H9 (cell line): ENCODE results near the gene DCAF17. TPM values are rescaled to one million over a fixed set of nuclear protein-coding genes. Genes with fewer than 3 reads are reported as not detected.

Source experiments
- DNase-seq: peaks from one replicate; pipeline ENCODE4 v3.0.0-alpha.2; 2017
- H2AFZ ChIP-seq: one replicate; pipeline ENCODE4 v1.6.1; 2013; ENCODE audit warnings: mild to moderate bottlenecking, low read length, control low read depth, moderate library complexity
- H2AK5ac ChIP-seq: 2 replicates; pipeline ENCODE4 v1.6.1; 2013; ENCODE audit warnings: low read length, control low read depth, mixed read lengths; ENCODE audit not compliant: insufficient read length
- H2BK120ac ChIP-seq: one replicate; pipeline ENCODE4 v1.6.1; 2013; ENCODE audit warnings: low read depth, mild to moderate bottlenecking, low read length, control low read depth, inconsistent platforms; ENCODE audit not compliant: poor library complexity, severe bottlenecking
- H2BK12ac ChIP-seq: 2 replicates; pipeline ENCODE4 v1.6.1; 2013; ENCODE audit warnings: low read length, control low read depth, mixed read lengths, low read depth; ENCODE audit not compliant: insufficient read length
- H2BK15ac ChIP-seq: 2 replicates; pipeline ENCODE4 v1.6.1; 2013; ENCODE audit warnings: low read depth, low read length, control low read depth
- H2BK20ac ChIP-seq: one replicate; pipeline ENCODE4 v1.6.1; 2013; ENCODE audit warnings: low read depth, mild to moderate bottlenecking, low read length, control low read depth, inconsistent platforms; ENCODE audit not compliant: poor library complexity, severe bottlenecking
- H2BK5ac ChIP-seq: 2 replicates; pipeline ENCODE4 v1.6.1; 2013; ENCODE audit warnings: low read length, control low read depth, mixed read lengths; ENCODE audit not compliant: insufficient read length
- H3K14ac ChIP-seq: 2 replicates; pipeline ENCODE4 v1.6.1; 2013; ENCODE audit warnings: low read length, control low read depth; ENCODE audit not compliant: insufficient read depth
- H3K18ac ChIP-seq: 2 replicates; pipeline ENCODE4 v1.6.1; 2013; ENCODE audit warnings: low read depth, mild to moderate bottlenecking, mixed read lengths, low read length, control low read depth; ENCODE audit not compliant: insufficient read length
- H3K23ac ChIP-seq: 2 replicates; pipeline ENCODE4 v1.6.1; 2013; ENCODE audit warnings: low read length, control low read depth, mixed read lengths, low read depth; ENCODE audit not compliant: insufficient read length
- H3K23me2 ChIP-seq: 2 replicates; pipeline ENCODE4 v1.6.1; 2013; ENCODE audit warnings: low read depth, mild to moderate bottlenecking, mixed read lengths, low read length, control low read depth; ENCODE audit not compliant: insufficient read length, poor library complexity, severe bottlenecking
- H3K27ac ChIP-seq: 2 replicates; pipeline ENCODE4 v1.5.1; 2013; ENCODE audit warnings: low read length, control low read depth, mixed read lengths, low read depth; ENCODE audit not compliant: insufficient read length
- H3K27me3 ChIP-seq: 2 replicates; pipeline ENCODE4 v1.6.1; 2013; ENCODE audit warnings: low read length, control low read depth, inconsistent platforms; ENCODE audit not compliant: insufficient read depth
- H3K4ac ChIP-seq: 2 replicates; pipeline ENCODE4 v1.6.1; 2013; ENCODE audit warnings: low read depth, mild to moderate bottlenecking, control low read depth, inconsistent platforms, low read length, moderate library complexity
- H3K4me1 ChIP-seq: 2 replicates; pipeline ENCODE4 v1.6.1; 2013; ENCODE audit warnings: low read length, control low read depth, inconsistent platforms; ENCODE audit not compliant: insufficient read depth
- H3K4me2 ChIP-seq: 2 replicates; pipeline ENCODE4 v1.6.1; 2013; ENCODE audit warnings: low read length, control low read depth, mixed read lengths; ENCODE audit not compliant: insufficient read length, insufficient read depth
- H3K56ac ChIP-seq: 2 replicates; pipeline ENCODE4 v1.6.1; 2013; ENCODE audit warnings: low read depth, mild to moderate bottlenecking, mixed read lengths, low read length, control low read depth; ENCODE audit not compliant: insufficient read length
- H3K79me1 ChIP-seq: 2 replicates; pipeline ENCODE4 v1.6.1; 2013; ENCODE audit warnings: low read depth, mild to moderate bottlenecking, moderate library complexity, low read length, control low read depth, inconsistent platforms; ENCODE audit not compliant: insufficient read depth, poor library complexity, severe bottlenecking
- H3K79me2 ChIP-seq: 2 replicates; pipeline ENCODE4 v1.6.1; 2013; ENCODE audit warnings: low read length, control low read depth, inconsistent platforms; ENCODE audit not compliant: insufficient read depth
- H3K9ac ChIP-seq: 2 replicates; pipeline ENCODE4 v1.6.1; 2013; ENCODE audit warnings: low read length, control low read depth, mixed read lengths; ENCODE audit not compliant: insufficient read length; ENCODE audit errors: extremely low read depth
- H3K9me3 ChIP-seq: one replicate; pipeline ENCODE4 v1.6.1; 2013; ENCODE audit warnings: low read depth, low read length, inconsistent platforms; ENCODE audit not compliant: control insufficient read depth
- H3T11ph ChIP-seq: one replicate; pipeline ENCODE4 v1.6.1; 2013; ENCODE audit warnings: mild to moderate bottlenecking, low read length, control low read depth, inconsistent platforms
- H4K20me1 ChIP-seq: one replicate; pipeline ENCODE4 v1.6.1; 2013; ENCODE audit not compliant: control insufficient read depth, insufficient read length, insufficient read depth
- H4K5ac ChIP-seq: 2 replicates; pipeline ENCODE4 v1.6.1; 2013; ENCODE audit warnings: low read depth, mild to moderate bottlenecking, mixed read lengths, low read length, control low read depth; ENCODE audit not compliant: insufficient read length
- H4K8ac ChIP-seq: replicated peaks from 2 replicates; pipeline ENCODE4 v1.6.1; 2013; ENCODE audit warnings: low read length, control low read depth, mixed read lengths, low read depth; ENCODE audit not compliant: insufficient read length
- H4K91ac ChIP-seq: 2 replicates; pipeline ENCODE4 v1.6.1; 2013; ENCODE audit warnings: low read depth, mild to moderate bottlenecking, moderate library complexity, mixed read lengths, low read length, control low read depth; ENCODE audit not compliant: insufficient read length
- H3K27ac Mint-ChIP-seq, 3 experiments: 2 replicates in 2 of 3; 3 replicates in 1 of 3; pipeline ENCODE4 v1.8.0; 2020 to 2021; ENCODE audit warnings: mixed read lengths in 3 of 3, mild to moderate bottlenecking in 1 of 3, moderate library complexity in 1 of 3
- H3K27me3 Mint-ChIP-seq: 2 replicates; pipeline ENCODE4 v1.8.0; 2021; ENCODE audit warnings: low read depth, mild to moderate bottlenecking, moderate library complexity, mixed read lengths
- H3K36me3 Mint-ChIP-seq, 3 experiments: 2 replicates in 2 of 3; 3 replicates in 1 of 3; pipeline ENCODE4 v1.8.0; 2020 to 2021; ENCODE audit warnings: low read depth in 3 of 3, mixed read lengths in 3 of 3; ENCODE audit not compliant: insufficient read depth in 1 of 3
- H3K4me1 Mint-ChIP-seq, 2 experiments: 2 replicates each; pipeline ENCODE4 v1.8.0; 2020; ENCODE audit warnings: mixed read lengths in 2 of 2
- H3K4me3 Mint-ChIP-seq, 2 experiments: 2 replicates in 1 of 2; 3 replicates in 1 of 2; pipeline ENCODE4 v1.8.0; 2020 to 2021; ENCODE audit warnings: mild to moderate bottlenecking in 2 of 2, mixed read lengths in 2 of 2, moderate library complexity in 1 of 2
- H3K9me3 Mint-ChIP-seq, 2 experiments: 2 replicates in 1 of 2; 3 replicates in 1 of 2; pipeline ENCODE4 v1.8.0; 2020; ENCODE audit warnings: mild to moderate bottlenecking in 2 of 2, mixed read lengths in 2 of 2, moderate library complexity in 1 of 2
- WGBS: extraction: QIAGEN DNeasy Blood & Tissue Kit; methylation state at CpG from one replicate; pipeline ENCODE4 v1.1.7; 2013; ENCODE audit warnings: missing lambda C conversion rate, low lambda C conversion rate, mixed read lengths; ENCODE audit not compliant: insufficient read length; ENCODE audit errors: extremely low coverage; 5-methylcytosine and 5-hydroxymethylcytosine counted together
- total RNA-seq: library from RNA; stranded (reverse); gene quantifications from 2 replicates; pipeline ENCODE4 v1.2.1, GENCODE V29; 2021
- TF ChIP-seq, protein P1 (sequence below): fragments of 200-600 bp; sonication (generic); conservative IDR thresholded peaks from 3 replicates; pipeline ENCODE4 v1.8.0; 2021; ENCODE audit warnings: antibody characterized with exemption, mild to moderate bottlenecking

DCAF17 gene
- total RNA-seq, 1 experiment from 2014 or later, result 28.1 TPM

DNA sequence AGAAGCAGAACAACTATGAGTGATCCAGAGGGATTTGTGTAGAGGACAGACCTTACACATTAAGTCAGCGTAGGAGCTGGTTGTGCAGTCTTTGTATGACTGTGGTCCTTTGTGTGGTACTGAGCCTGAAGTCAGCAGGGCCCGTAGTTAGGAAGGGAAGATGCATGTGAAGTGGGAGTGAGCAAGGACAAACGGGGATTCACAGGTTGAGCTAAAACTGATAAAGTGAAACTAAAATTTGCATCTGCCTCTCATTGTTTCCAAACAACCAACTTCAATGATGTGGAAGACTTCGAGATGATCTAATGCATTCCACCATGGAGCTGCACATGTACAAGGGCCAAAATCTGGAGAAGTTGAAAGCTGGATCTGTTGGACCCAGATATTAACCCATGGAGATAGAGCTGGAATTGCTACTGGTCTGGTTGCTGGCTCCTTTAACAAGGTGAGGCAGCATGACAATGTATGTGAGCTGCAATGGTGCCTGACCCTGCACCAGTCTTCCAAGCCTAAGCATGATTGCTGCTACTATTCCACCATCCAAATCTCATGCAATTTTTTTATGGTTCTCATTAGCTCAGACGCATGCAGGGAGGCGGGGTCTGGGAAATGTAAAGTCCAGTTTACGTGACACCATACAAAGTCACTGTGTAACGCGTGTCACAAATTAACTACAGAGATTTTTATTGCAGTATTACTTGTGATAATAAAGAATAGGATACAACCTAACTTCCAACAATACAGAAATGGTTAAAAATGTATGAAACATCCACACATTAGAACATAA, 76.1 kb downstream of the DCAF17 start:
- Histone ChIP-seq H3K27me3 (no peaks in the 10 kb centered on the region), H3K4me2 (no peak overlapping the region), H3K27ac (no peak overlapping the region), H2BK5ac (no peak overlapping the region), H3K9me3 (no peaks in the 10 kb centered on the region), H2BK20ac (no peak overlapping the region), H4K8ac (no peak overlapping the region), H3K4ac (no peak overlapping the region), H3K79me2 (no peaks in the 10 kb centered on the region), H3K23me2 (no peaks in the 10 kb centered on the region), H2AK5ac (no peak overlapping the region), H3K23ac (no peak overlapping the region), H3K9ac (no peak overlapping the region), H3K4me1 (peaks cover 4% of the 10 kb centered on the region; the same call in 1 of the 2 replicates), H3K14ac (no peak overlapping the region), H2BK15ac (no peak overlapping the region), H2BK120ac (no peak overlapping the region), H3K56ac (no peak overlapping the region), H3K18ac (no peak overlapping the region), H3K79me1 (no peaks in the 10 kb centered on the region), H2BK12ac (no peak overlapping the region), H3T11ph (no peak overlapping the region), H4K5ac (no peak overlapping the region), H4K20me1 (no peaks in the 10 kb centered on the region), H2AFZ (no peak overlapping the region), H4K91ac (no peak overlapping the region)
- no peaks in the 10 kb centered on the region for H3K9me3 Mint-ChIP-seq
- no peaks in the 10 kb centered on the region; a peak in 1 of 7 replicates for H3K36me3 Mint-ChIP-seq
- H3K4me1 Mint-ChIP-seq, result peaks cover 16% of the 10 kb centered on the region in 2 experiments
- no CpG with 5 or more reads among the region's 9 CpGs for WGBS
- no peak for DNase-seq
- H3K27ac Mint-ChIP-seq, result no peak overlapping the region
- H3K27me3 Mint-ChIP-seq, result no peaks in the 10 kb centered on the region; the same call in none of the 2 replicates
- no peak overlapping the region for H3K4me3 Mint-ChIP-seq
- TF ChIP-seq, protein P1, sequence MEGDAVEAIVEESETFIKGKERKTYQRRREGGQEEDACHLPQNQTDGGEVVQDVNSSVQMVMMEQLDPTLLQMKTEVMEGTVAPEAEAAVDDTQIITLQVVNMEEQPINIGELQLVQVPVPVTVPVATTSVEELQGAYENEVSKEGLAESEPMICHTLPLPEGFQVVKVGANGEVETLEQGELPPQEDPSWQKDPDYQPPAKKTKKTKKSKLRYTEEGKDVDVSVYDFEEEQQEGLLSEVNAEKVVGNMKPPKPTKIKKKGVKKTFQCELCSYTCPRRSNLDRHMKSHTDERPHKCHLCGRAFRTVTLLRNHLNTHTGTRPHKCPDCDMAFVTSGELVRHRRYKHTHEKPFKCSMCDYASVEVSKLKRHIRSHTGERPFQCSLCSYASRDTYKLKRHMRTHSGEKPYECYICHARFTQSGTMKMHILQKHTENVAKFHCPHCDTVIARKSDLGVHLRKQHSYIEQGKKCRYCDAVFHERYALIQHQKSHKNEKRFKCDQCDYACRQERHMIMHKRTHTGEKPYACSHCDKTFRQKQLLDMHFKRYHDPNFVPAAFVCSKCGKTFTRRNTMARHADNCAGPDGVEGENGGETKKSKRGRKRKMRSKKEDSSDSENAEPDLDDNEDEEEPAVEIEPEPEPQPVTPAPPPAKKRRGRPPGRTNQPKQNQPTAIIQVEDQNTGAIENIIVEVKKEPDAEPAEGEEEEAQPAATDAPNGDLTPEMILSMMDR, result no peak
